GM12865 (cell line): ENCODE results near the gene GPR61.

ENCODE experiments used
- DNase-seq: peaks from one replicate; pipeline ENCODE4 v3.0.0; 2010; ENCODE audit warnings: low read depth
- H3K4me3 ChIP-seq: 2 replicates; pipeline ENCODE4 v1.5.1; 2011; ENCODE audit warnings: mild to moderate bottlenecking, low read depth, low read length, control low read depth
- TF ChIP-seq, protein P1 (sequence below): IDR thresholded peaks from 2 replicates; pipeline ENCODE4 v1.5.1; 2011; ENCODE audit warnings: low read length, control low read depth, low read depth, inconsistent platforms; ENCODE audit not compliant: insufficient read depth; ENCODE audit errors: missing control alignments

The GPR61 gene

DNA sequence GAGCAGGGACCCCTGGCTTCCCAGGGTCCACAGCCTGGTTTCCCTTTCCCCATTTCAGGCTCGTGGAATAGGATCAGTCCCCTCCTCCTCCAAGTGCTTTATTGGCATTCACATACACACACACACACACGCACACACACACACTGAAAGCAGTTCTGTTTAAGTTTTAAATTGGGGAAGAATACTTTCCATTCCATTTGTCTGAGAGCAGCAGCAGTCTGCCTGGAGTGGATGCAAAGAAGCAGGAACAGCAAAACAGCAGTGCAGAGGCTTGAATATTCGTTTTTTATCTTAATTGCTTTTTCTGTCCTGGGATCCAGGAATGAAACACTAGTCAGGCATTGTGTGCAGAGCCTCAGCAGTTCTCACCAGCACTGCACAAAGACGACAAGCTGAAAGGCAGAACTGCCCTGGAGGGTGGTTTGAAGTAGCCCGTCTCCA, 38.7 kb upstream of the GPR61 start:
- DNase-seq: no peak
- TF ChIP-seq, protein P1, sequence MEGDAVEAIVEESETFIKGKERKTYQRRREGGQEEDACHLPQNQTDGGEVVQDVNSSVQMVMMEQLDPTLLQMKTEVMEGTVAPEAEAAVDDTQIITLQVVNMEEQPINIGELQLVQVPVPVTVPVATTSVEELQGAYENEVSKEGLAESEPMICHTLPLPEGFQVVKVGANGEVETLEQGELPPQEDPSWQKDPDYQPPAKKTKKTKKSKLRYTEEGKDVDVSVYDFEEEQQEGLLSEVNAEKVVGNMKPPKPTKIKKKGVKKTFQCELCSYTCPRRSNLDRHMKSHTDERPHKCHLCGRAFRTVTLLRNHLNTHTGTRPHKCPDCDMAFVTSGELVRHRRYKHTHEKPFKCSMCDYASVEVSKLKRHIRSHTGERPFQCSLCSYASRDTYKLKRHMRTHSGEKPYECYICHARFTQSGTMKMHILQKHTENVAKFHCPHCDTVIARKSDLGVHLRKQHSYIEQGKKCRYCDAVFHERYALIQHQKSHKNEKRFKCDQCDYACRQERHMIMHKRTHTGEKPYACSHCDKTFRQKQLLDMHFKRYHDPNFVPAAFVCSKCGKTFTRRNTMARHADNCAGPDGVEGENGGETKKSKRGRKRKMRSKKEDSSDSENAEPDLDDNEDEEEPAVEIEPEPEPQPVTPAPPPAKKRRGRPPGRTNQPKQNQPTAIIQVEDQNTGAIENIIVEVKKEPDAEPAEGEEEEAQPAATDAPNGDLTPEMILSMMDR: no peak
- no peak overlapping the region for H3K4me3 ChIP-seq

DNA sequence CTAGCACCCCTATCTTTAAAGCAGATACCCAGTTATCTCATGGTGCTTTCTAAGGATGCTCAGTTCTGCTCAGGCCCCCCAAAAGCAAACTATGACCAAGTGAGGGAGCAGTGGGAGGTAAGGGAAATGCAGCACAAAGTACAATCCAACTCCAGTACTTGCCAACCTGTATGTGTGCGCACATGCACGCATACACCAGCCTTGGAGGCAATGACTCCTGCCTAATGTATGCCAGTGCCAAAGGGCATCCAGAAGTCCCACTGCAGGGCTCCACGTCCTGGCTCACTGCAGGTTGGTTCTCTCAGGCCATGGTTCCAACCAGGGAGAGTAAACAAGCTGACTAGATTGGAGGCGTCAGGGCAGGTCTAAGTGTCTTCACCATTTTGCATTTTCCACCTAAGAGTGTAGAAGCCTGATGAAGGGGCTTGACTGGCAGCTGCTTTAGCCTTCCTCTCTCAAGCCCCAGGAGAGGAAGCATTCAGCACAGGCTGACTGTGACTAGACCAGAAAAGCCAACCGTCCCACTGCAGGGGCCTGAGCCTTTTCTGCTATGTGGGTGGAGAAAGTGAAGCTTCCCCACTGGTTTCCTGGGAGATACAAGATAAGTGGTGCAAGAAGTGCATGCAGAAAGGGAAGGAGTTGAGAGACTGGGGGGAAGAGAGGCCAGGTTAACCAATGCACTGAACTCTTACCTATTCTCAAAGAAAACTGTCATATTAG, 37.9 kb upstream of the GPR61 start:
- TF ChIP-seq, protein P1: no peak
- DNase-seq: no peak
- no peak overlapping the region for H3K4me3 ChIP-seq

DNA sequence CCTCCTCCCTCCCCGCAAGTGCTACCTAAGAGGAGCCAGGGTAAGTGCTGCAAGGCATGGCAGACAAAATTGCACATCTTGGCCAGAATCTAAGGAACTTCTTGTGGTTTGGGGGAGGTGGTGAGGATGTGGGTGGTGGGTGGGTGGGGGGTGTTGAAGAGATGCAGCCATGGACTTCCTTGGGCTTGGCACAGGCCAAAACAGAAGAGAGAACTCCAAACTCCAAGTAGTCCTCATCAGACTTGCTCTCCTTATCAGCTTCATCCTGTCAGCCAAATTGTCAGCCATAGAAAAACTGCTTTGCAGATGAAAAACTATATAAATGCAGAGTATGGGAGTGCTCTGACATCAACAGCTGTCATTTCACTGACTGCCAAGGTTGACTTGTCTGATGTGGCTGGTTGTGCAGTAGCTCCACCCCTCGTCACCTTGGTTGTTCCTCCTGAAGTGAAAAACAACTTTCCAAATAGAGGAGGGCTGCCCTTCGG, 37.3 kb upstream of the GPR61 start:
- TF ChIP-seq, protein P1: no peak
- DNase-seq: no peak

DNA sequence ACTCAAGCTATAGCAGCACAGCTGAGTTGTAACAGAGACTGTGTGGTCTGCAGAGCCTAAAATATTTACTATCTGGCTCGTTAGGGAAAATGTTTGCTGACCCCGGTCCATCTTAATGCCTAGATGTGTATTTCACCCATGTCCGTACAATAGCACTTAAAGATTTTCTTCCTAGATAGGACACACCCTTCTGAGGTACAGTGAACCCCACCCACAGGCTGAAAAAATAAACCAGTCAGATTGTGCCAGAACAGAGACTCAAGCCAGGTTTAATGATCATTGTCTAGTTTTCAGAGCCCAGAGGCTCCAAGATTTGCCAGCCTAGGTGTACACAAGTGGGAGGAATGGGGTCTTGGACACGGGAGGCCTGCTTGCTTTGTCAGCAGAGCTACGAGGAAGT, 35.7 kb upstream of the GPR61 start:
- DNase-seq: no peak
- no peak overlapping the region for H3K4me3 ChIP-seq
- TF ChIP-seq, protein P1: no peak

More for the DNA sequence above, 37.3 kb upstream of the GPR61 start:
- H3K4me3 ChIP-seq: no peak overlapping the region

DNA sequence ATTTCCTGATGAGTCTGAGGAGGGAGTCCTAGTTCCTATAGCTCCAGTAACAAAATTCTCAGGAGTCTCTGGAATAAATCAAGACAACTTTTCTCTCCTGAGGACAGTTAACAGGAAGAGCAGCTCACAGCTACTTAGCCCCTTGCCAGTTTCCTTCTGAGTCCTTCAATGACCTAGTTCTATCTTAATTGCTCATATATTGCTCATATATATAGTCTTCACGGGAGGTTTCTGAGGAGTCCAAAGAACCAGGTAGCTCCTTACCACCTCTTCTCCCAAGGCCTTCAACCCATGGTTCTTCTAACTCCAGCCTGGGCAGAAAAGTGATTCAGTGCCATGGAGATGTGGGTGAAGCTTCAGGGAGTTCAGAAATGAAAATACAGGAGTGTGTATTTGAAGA, 34.7 kb upstream of the GPR61 start:
- no peak for DNase-seq
- H3K4me3 ChIP-seq: no peak overlapping the region
- TF ChIP-seq, protein P1: no peak

DNA sequence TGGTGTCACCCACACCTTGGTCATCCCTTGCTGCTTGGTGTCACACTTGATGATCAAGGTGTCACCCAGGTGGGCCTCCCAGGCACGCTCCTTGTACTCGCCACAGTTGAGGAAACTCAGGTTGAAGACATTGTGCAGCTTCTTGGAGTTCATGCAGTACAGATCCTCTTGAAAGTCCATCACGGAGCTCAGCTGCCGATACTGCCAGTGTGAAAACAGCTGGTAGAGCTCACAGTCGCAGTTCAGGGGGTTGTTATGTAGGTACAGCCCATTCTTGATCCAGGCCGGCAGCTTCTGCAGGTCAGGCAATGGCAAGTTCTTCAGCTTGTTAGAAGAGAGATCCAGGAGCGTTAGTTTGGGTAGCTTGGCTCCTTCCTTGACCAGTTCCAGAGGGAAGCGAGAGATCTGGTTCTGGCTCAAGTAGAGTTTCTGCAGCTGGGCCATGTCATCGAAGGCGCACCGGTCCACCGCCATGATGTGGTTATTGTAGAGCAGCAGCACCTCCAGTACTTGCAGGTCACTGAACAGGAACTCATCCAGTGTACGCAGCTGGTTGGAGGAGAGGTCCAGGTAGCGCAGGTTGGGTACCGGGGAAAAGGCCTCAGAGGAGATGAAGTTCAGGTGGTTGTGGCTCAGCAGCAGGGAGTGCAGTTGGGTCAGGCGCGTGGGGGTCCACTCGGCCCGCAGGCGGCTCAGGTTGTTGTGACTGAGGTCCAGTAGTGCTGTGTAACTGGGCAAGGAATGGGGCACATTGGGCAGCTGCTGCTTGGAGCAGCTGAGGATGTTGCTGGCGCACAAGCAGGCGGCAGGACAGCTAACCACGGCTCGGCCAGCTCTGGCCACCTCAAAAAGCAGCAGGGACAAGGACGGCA, 31.4 kb upstream of the GPR61 start:
- TF ChIP-seq, protein P1: no peak
- DNase-seq: no peak

More for the DNA sequence above, 31.4 kb upstream of the GPR61 start:
- no peak overlapping the region for H3K4me3 ChIP-seq
